Epithelial cell of prostate (primary cell): ENCODE data around the gene ZNF273.
A peak's percentile ranks its signal among the peaks of the same experiment; 100 is the strongest.

Experiments
- DNase-seq: peaks from one replicate; pipeline ENCODE4 v3.0.0-alpha.2; 2011; ENCODE audit warnings: low read depth, low spot score
- H3K27ac ChIP-seq: fragments of 450-650 bp; 2 replicates; pipeline ENCODE4 v1.5.1; 2017; ENCODE audit warnings: mild to moderate bottlenecking

Gene ZNF273

DNA sequence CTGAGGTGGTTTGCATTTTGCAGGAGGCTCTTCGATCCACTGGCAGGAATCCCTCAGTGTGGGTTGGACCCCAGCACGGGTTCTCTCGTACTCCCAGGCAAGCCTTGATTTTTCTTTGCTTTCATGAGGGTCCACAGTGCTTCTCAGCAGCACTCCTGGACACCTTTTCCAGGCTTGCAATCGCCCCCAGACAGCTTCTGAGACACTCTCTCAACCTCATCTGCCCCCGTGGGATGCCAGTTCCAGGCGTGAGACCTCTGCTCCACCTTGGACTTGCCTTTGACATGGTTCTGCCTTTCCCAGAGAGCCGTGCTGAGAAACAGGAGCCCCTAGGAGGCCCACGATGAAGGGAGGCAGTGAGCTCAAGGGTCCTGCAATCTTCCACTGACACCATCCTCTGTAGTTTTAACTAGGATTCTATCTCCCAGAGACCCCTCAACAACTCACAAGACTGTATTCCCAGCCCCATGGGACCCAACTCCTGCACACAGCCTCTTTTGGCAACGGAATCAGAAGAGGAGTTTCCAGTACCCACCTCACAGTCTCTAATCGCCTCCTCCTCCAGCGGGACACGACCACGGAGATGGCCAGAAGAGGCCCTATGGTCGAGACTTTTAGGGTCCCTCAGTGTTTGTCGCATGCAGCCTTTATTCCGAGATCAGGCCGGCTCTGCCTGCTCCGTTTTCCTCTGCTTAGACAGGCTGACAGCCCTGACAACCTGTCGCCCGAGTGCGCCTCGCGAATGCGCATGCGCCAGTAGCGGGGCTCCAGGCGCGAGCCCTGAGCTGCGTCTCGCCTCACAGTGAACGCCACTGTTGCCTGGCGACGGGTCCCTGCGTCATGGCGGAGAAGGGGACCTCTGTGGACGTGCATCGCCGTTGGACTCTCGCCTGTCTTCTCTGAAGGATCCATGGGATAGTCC is 26.0 kb upstream of the ZNF273 start:
- DNase-seq, result no peak
- no peak overlapping the region for H3K27ac ChIP-seq

DNA sequence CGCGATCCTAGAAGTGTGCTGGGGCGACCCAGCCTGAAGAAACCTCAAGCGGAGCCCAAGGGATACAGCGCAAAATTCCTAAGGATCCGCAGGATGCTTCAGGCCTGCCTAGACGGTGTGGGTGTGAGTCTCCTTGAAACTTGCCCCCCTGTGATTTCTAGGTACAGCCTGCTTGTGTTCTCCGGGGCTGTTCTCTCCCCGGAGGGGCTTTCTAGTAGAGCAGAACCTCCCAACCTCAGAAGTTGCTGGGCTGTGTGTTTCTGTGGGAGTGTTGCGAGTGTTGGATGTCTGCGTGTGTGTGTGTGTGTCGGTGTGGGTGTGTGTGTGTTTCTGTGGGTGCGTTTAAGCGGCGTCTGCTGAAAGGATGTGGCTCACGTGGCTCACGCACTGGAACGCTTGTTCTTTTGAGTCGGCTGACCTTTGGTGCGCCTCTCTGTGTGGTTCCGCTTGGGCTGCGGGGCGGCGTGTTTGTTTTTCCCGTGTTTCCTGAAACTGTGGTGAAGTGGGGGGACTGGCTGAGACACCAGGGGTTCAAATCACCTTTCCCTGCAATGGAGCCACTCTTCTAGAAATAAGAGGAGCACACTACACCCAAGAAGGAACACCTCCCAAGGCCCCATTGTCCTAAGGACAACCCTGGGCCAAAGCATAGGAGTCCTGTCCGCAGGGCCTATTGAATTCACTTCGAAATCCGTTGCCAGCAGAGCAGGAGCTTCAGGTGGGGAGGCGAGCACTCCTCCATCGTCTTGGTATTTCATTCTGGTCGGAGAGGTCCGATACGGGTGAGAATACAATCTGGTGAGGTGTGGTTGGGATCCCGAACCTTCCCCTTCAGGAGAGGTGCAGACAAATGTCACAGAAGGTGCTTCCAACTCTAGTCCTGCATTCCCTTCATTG is 25.1 kb upstream of the ZNF273 start:
- DNase-seq, result no peak
- H3K27ac ChIP-seq, result no peak overlapping the region

DNA sequence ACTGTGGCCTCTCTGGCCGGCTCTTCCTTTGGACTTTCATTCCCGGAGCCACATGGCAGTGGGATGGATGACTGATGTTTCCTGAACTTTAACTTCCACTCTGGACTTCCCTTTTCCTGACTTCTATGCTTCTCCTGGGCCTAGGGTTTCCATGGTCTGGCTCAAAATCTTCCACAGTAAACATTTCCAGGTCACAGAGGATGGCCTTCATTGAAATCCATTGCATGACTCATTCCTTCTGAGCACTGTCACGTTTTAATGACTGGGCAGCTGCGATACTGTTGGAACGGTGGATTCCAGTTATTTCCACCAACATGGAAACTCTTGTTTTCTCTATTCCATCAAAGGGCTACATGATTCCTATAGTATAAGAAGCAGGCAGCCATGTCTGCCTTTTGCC is 24.4 kb upstream of the ZNF273 start:
- no peak for DNase-seq
- H3K27ac ChIP-seq, result no peak overlapping the region

DNA sequence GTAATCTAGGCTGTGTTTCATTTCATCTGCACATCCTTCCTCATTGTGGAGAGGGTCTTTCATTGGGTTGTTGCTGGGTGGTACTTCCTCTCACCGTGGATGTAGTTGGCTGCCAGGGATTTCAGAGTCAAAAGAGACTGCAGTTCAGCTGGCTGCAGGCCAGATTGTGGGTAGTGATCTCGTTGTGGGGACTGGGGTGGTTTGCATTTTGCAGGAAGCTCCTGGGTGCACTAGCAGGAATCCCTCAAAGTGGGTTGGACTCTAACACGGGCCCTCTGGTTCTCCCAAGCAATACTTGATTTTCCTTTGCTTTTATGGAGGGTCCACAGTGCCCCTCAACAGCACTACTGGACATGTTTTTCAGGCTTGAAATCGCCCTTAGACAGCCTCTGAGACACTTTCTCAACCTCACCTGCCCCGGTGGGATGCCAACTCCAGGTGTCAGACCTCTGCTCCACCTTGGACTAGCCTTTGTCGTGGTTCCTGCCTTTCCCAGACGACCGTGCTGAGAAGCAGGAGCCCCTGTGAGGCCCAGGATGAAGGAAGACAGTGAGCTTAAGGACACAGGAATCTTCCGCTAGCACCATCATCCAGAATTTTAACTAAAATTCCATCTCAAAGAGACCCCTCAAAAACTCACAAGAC is 23.9 kb upstream of the ZNF273 start:
- H3K27ac ChIP-seq, result no peak overlapping the region
- no peak for DNase-seq

DNA sequence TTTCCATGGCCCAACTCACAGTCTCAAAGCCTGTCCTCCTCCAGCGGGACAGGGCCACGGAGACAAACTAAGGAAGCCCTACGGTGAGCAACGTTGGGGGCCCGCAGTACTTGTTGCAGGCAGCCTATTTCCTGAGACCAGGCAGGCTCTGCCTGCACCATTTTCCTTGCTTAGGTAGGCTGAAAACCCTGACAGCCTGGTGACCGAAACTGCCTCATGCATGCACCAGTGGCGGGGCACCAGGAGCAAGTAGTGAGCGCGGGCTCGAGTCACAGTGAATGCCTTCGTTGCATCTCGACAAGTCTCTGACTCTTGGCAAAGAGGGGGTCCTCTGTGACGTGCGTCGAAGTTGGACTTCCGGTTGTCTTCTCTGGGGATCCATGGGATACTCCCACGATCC is 23.3 kb upstream of the ZNF273 start:
- no peak for DNase-seq
- H3K27ac ChIP-seq, result no peak overlapping the region

DNA sequence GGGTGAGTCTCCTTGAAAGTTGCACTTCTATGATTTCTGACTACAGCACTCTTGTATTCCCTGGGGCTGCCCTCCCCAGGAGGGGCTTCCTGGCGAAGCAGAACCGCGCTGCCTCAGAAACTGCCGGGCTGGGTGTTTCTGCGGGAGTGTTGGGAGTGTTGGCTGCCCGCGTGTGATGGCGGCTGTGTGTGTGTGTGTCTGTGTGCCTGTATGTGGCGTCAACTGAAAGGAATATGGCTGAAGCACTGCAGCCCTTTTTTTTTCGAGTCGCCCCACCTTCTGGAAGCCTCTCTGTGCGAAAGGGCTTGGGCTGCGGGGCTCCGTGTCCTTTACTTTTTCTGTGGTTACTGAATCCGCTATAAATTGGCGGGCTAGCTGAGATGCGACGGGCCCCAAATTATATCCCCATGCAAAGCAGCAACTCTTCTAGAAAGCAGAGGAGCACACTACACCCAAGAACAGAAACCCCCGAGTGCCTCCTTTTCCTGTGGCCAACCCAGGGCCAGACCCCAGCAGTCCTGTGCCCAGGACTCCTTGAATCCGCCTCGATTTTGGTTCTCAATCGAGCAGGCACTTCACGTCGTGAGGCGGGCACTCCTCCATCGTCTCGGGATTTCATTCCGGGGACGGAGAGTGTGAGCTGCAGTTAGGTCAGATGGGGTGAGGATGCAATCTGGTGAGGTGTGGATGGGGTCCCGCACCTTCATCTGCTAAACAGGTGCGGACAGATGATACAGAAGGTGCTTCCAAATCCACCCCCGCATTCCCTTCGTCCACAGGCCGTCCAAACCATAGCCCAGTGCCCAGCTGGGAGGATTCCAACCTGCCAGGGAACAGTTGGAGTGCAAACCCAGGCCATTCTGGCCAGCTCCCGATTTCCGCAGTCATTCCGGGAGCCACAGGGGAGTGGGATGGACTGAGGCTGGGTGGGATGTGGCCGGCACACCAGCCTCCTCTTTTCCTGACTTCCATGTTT is 22.5 kb upstream of the ZNF273 start:
- DNase-seq, result no peak
- no peak overlapping the region for H3K27ac ChIP-seq

DNA sequence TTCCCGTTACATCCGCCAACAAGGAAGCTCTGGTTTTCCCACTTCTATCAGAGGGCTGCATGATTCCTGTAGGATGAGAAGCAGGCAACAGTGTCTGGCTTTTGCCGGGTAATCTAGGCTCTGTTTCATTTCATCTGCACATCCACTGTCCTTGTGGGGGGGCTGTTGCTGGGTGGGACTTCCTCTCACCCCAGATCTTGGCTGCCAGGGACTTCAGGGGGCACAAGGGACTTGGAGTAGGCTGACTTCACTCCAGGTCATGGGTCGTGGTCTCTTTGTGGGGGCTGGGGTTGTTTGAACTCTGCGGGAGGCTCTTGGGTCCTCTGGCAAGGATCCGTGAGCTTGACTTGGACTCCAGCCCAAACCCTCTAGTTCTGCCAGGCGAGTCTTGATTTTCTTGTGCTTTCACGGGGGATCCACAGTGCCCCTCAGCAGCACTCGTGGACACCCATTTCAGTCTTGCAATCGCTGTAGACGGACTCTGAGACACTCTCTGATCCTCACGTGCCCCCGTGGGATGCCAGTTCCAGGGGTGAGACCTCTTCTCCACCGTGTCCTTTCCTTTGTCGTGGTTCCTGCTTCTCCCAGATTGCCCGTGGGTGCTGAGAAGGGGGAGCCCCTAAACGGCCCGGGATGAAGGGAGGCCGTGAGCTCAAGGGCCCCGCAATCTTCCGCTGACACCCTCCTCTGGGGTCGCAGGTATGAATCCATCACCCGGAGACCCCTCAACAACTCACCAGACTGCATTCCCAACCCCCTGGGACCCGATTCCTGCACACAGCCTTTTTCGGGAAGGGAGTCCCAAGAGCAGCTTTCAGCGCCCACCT is 21.4 kb upstream of the ZNF273 start:
- no peak overlapping the region for H3K27ac ChIP-seq
- no peak for DNase-seq

DNA sequence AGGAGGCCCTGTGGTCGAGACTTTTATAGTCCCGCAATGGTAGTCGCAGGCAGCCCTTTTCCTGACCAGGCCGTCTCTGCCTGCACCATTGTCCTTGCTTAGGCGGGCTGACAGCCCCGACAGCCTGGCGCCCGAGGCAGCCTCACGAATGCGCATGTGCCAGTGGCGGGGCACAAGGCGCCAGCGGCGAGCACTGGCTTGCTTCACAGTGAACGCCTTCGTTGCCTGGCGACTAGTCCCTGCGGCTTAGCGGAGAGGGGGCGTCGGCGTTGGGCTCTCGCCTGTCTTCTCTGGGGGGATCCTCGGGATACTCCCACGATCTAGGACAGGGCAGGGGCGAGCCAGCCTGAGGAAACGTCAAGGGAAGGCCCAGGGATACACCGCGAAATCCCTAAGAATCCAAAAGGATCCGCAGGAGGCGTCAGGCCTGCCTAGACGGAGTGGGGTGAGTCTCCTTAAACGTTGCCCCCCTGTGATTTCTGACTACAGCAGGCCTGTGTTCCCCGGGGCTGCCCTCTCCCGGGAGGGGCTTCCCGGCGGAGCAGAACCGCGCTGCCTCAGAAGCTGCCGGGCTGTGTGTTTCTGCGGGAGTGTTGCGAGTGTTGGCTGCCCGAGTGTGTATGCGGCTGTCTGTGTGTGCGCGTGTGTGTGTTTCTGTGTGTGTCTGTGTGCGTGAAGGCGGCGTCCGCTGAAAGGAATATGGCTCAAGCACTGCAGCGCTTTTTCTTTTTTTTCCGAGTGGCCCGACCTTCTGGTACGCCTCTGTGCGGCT is 20.5 kb upstream of the ZNF273 start:
- H3K27ac ChIP-seq, result no peak overlapping the region
- DNase-seq, result peak; percentile 6

DNA sequence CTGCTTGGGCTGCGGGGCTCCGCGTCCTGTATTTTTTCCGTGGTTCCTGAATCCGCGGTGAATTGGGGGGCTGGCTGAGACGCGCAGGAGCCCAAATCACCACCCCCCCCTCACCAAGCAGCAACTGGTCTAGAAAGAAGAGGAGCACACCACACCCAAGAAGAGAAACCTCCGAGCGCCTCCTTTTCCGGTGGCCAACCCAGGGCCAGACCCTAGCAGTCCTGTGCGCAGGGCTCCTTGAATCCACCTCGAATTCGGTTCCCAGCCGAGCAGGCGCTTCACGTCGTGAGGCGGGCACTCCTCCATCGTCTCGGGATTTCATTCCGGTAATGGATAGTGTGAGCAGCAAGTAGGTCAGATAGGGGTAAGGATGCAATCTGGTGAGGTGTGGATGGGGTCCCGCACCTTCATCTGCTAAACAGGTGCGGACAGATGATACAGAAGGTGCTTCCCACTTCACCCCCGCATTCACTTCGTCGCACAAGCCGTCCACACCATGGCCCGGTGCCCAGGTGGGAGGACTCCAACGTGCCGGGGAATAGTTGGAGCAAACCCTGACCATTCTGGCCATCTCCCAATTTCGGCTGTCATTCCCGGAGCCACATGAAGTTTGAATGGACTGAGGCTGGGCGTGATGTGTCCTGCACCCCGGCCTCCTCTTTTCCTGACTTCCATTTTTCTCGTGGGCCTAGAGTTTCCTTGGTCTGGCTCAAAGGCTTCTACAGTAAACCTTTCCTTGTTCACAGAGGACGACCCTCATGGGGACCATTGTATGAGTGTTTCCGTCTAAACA is 19.8 kb upstream of the ZNF273 start:
- no peak for DNase-seq
- no peak overlapping the region for H3K27ac ChIP-seq

DNA sequence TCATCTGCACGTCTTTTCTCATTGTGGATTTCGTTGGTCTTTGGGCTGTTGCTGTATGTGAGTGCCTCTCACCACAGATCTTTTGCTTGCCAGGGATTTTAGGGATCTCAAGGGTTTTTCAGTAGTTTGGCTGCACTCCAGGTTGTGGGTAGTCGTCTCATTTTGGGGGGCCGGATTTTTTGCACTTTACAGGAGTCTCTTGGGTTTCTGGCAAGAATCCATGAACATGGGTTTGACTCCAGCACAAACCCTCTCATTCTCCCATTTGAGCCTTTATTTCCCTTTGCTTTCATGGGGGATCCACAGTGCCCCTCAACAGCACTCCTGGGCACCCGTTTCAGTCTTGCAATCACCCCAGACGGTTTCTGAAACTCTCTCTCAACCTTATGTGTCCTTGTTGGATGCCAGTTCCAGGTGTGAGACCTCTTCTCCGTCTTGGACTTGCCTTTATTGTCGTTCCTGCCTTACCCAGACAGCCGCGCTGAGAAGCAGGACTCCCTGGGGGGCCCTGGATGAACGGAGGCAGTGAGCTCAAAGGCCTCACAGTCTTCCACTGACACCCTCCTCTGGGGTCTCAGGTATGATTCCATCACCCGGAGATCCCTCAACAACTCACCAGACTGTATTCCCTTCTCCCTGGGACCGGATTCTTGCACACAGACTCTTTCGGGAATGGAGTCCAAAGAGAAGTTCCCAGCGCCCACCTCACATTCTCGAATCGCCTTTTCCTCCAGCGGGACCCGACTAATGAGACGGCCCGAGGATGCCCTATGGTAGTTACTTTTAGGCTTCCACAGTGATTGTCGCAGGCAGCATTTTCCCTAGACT is 18.8 kb upstream of the ZNF273 start:
- no peak for DNase-seq

DNA sequence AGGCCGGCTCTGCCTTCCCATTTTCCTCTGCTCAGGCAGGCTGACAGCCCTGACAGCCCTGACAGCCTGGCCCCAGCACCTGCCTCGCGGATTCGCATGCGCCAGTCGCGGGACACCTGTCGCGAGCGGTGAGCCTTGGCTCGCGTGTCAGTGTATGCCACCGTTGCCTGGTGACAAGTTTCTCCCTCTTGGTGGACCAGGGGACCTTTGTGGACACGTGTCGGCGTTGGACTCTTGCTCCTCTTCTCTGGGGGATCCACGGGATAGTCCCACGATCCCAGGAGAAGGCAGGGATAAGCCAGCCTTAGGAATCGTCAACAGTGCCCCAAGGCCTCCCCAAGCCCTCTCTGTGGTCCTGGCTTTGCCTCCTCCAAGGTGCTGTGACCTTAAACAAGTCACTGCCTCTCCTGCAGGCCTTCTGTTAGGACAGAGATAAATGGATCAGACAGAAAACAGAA is 18.1 kb upstream of the ZNF273 start:
- no peak overlapping the region for H3K27ac ChIP-seq
- DNase-seq, result no peak

More for the DNA sequence above, 18.8 kb upstream of the ZNF273 start:
- H3K27ac ChIP-seq, result no peak overlapping the region

DNA sequence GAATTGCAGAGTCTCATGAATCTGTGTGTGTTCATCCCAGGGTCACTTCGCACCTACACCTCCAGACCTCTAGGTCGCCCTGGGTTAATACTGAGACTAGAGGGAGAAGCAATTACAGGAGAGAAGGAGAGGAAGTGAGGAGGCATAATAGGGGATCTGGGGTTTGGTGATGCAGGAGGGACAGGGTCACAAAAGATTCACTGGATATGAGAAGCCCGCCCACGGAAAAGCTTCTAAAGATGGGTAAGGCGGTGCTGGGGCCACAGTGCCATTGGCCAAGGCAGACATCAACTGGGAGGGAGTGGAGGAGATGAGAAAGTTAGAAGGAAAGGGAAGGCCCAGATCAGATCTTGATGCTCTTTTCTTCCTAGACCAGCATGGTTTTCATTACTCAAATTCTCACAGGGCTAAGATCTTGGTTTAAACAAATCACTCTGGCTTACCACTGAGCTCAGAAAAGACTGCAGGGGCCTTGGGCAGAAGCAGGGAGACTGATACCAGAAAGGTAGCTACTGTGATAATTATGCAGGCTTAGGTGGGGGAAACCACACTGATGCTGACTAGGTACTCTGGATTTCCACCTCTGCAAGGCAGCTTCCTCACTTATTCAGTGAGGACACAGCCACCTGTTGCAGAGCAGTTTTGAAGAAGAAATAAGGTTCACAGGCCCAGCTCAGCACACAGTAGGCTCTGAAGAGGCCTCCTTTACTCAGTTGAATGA is 17.4 kb upstream of the ZNF273 start:
- DNase-seq, result no peak
- H3K27ac ChIP-seq, result no peak overlapping the region

DNA sequence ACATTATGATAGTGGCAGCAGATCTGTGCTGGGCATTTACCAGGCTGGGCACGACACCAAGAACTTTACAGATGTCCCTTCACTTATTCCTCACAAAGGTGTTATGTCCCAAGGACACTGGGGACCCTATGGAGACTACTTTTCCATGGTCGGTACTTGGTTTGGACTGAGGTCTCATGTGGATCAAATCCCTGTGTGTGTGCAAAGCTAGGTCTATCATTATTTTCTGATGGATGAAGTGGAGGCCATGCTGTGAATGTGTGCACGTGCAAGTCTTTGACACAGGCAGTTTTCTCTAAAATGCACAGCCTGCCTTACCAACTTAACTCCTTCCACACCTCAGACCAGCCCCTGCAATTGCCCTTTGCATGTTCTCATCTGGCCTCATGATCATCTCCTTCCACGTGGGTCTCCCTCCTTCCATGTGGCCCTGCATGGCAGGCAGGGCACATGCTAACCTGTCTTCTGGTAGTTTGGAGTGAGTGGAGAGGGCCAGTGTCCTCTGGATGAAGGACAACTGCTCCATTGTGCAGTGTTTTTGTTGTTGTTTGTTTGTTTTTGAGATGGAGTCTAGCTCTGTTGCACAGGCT is 16.0 kb upstream of the ZNF273 start:
- no peak overlapping the region for H3K27ac ChIP-seq
- DNase-seq, result no peak

DNA sequence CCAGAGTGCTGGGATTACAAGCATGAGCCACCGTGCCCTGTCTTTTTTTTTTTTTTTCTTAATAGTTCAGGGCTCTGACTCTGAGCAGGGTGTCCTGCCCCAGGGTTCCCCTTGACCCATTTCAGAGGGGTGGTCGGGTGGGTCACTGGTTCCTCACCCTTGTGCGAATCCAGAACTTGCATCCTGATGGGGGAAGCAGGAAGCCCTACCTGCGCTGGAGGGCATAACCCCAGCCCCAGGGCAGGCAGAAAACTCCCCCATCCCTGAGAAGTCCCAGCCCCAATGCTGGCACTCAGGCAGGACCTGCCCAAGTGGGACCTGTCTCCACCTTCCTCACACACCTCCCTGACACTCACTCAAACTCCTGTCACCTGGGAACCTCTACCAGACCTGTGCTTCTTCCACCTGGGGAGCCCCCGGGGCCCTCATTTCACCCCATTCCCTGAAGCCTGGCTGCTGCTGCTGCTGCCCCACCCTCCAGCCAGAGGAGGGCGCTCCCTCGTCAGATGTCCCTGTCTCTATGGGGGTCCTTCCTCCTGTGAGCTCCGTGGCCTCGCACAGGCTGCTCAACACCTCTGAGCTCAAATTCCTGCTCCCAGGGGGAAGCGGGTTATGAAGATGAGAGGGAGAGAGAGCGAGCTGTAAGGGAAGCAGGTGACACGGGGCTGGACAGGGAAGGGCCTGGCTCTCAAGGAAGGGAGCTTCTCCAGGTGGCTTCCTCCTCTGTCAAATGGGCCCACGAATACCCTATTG is 15.1 kb upstream of the ZNF273 start:
- no peak overlapping the region for H3K27ac ChIP-seq
- no peak for DNase-seq

DNA sequence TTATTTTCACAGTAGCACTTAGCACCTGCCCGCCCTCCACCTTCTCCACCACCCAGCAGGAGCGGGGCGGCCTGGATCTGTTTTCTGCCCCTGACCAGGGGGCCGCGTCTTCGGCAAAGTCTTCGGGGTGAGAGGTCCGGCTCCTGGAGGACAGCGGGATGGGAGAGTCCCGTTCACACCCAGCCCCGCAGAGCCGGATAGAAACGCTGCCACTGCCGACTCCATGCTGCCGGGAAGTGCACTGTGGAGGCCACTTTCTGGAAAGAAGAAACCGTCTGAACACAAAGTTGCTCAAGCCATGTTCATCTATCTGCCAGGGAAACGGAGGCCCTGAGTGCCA is 14.5 kb upstream of the ZNF273 start:
- DNase-seq, result no peak
- H3K27ac ChIP-seq, result no peak overlapping the region
